HepG2 (cell line): Measurements from ENCODE around the gene RNF8. TPM values are rescaled to one million over a fixed set of nuclear protein-coding genes. Genes with fewer than 3 reads are reported as not detected.

Source experiments
- ATAC-seq: fragments of 200-7000 bp; cut with Tn5 transposase; 3 replicates; pipeline ENCODE4 v1.9.1; 2020; ENCODE audit warnings: mild to moderate bottlenecking, moderate library complexity
- BruUV-seq: library from RNA; stranded (reverse); fragments of 400-500 nt; replicated peaks from 2 replicates; lab custom pipeline; 2021; lab: Mats Ljungman, UMichigan
- CTCF ChIA-PET: fragments of 300-600 bp; formaldehyde crosslinking; extraction: SDS; loops from one replicate; lab custom pipeline; 2021; ENCODE audit warnings: low total read pairs, inconsistent platforms, low intra/inter-chr PET ratio; lab: Yijun Ruan, JAX
- POLR2A ChIA-PET: fragments of 350-600 bp; sonication (Branson Sonifier 250); formaldehyde crosslinking; loops from one replicate; lab custom pipeline; 2020; ENCODE audit warnings: antibody characterized with exemption, inconsistent platforms; lab: Yijun Ruan, JAX
- DNase-seq: peaks from one replicate; pipeline ENCODE4 v3.0.0-alpha.2; 2015; ENCODE audit warnings: low spot score
- FAIRE-seq: peaks from 3 replicates; lab custom pipeline; 2011; peaks lifted over from hg19 to GRCh38; lab: Jason Lieb, UNC
- H2AFZ ChIP-seq: one replicate; pipeline ENCODE4 v1.6.1; 2011; ENCODE audit warnings: low read length, inconsistent platforms
- H3K27ac ChIP-seq: fragments of 300-600 bp; 3 replicates; pipeline ENCODE4 v1.8.0; 2011; ENCODE audit warnings: mixed run types, mild to moderate bottlenecking, mixed read lengths, low read length, inconsistent platforms; ENCODE audit not compliant: insufficient read depth; ENCODE audit errors: extremely low read length
- H3K27me3 ChIP-seq, 2 experiments: fragments of 200-600 bp in 1 of 2; 2 replicates in 1 of 2; 3 replicates in 1 of 2; pipeline versions ENCODE4 v1.6.0 to v1.8.0; 2011; ENCODE audit warnings: low read length in 2 of 2, mild to moderate bottlenecking in 2 of 2, moderate library complexity in 2 of 2, inconsistent platforms in 1 of 2; ENCODE audit not compliant: insufficient read depth in 2 of 2, control insufficient read depth in 1 of 2
- H3K36me3 ChIP-seq, 2 experiments: fragments of 200-600 bp in 1 of 2; replicated peaks in 1 of 2; 2 replicates in 1 of 2; 3 replicates in 1 of 2; pipeline versions ENCODE4 v1.5.1 to v1.8.0; 2011; ENCODE audit warnings: low read length in 2 of 2, inconsistent platforms in 1 of 2; ENCODE audit not compliant: insufficient read depth in 2 of 2, control insufficient read depth in 1 of 2
- H3K4me1 ChIP-seq: 2 replicates; pipeline ENCODE4 v1.5.1; 2012; ENCODE audit warnings: low read length, inconsistent platforms; ENCODE audit not compliant: insufficient read depth
- H3K4me2 ChIP-seq: 2 replicates; pipeline ENCODE4 v1.6.0; 2011; ENCODE audit warnings: low read depth, low read length, inconsistent platforms
- H3K4me3 ChIP-seq, 3 experiments: fragments of 200-600 bp in 1 of 3; sonication (generic), shearing (Covaris generic) in 1 of 3; replicated peaks in 1 of 3; 2 replicates each; pipeline ENCODE4 v1.5.1; 2011 to 2016; ENCODE audit warnings: low read length in 3 of 3, inconsistent platforms in 2 of 3, low read depth in 2 of 3, mild to moderate bottlenecking in 2 of 3, control low read depth in 1 of 3, mixed read lengths in 1 of 3; ENCODE audit not compliant: insufficient read depth in 1 of 3
- H3K79me2 ChIP-seq: one replicate; pipeline ENCODE4 v1.6.1; 2011; ENCODE audit warnings: low read length, inconsistent platforms; ENCODE audit not compliant: insufficient read depth
- H3K9ac ChIP-seq: 2 replicates; pipeline ENCODE4 v1.6.0; 2011; ENCODE audit warnings: mild to moderate bottlenecking, low read depth, low read length, inconsistent platforms; ENCODE audit not compliant: insufficient read depth
- H3K9me3 ChIP-seq: 2 replicates; pipeline ENCODE4 v1.5.1; 2012; ENCODE audit warnings: mild to moderate bottlenecking, low read length
- H4K20me1 ChIP-seq: 2 replicates; pipeline ENCODE4 v1.6.0; 2011; ENCODE audit warnings: inconsistent platforms, mild to moderate bottlenecking, low read length, moderate library complexity; ENCODE audit not compliant: insufficient read depth
- CC2D1A ChIP-seq: sonication (generic); formaldehyde crosslinking; IDR thresholded peaks from 2 replicates; pipeline ENCODE4 v1.8.1; 2023; ENCODE audit warnings: mild to moderate bottlenecking, missing genetic modification reagents
- ETV5 ChIP-seq: IDR thresholded peaks from 2 replicates; pipeline ENCODE4 v1.6.1; 2018; ENCODE audit warnings: missing biosample characterization, missing genetic modification reagents, inconsistent platforms, borderline replicate concordance
- EZH2 ChIP-seq: conservative IDR thresholded peaks from 2 replicates; pipeline ENCODE4 v1.6.1; 2012; ENCODE audit warnings: mild to moderate bottlenecking, low read depth, low read length, moderate library complexity
- GLI4 ChIP-seq: sonication (generic); formaldehyde crosslinking; IDR thresholded peaks from 2 replicates; pipeline ENCODE4 v1.5.1; 2020; ENCODE audit warnings: missing genetic modification reagents, mild to moderate bottlenecking, moderate library complexity, borderline replicate concordance
- IKZF1 ChIP-seq: fragments of 450-650 bp; IDR thresholded peaks from 2 replicates; pipeline ENCODE4 v1.7.1; 2016
- KAT8 ChIP-seq: IDR thresholded peaks from 2 replicates; pipeline ENCODE4 v1.6.1; 2016; ENCODE audit warnings: missing genetic modification reagents, missing compliant biosample characterization
- RELA ChIP-seq: sonication (generic); formaldehyde crosslinking; IDR thresholded peaks from 2 replicates; pipeline ENCODE4 v1.4.0; 2020; ENCODE audit warnings: missing genetic modification reagents
- ZEB1 ChIP-seq: IDR thresholded peaks from 2 replicates; pipeline ENCODE4 v1.6.1; 2012; ENCODE audit warnings: mild to moderate bottlenecking, low read depth, inconsistent platforms; ENCODE audit not compliant: insufficient replicate concordance
- ZNF160 ChIP-seq: sonication (generic); formaldehyde crosslinking; IDR thresholded peaks from 2 replicates; pipeline ENCODE4 v1.8.0; 2022; ENCODE audit warnings: mild to moderate bottlenecking, inconsistent platforms, missing genetic modification reagents
- ZNF441 ChIP-seq: sonication (generic); formaldehyde crosslinking; IDR thresholded peaks from 2 replicates; pipeline ENCODE4 v1.7.0; 2021; ENCODE audit warnings: missing genetic modification reagents, borderline replicate concordance
- ZNF749 ChIP-seq: sonication (generic); formaldehyde crosslinking; IDR thresholded peaks from 2 replicates; pipeline ENCODE4 v1.8.0; 2022; ENCODE audit warnings: mild to moderate bottlenecking, missing genetic modification reagents, moderate library complexity, borderline replicate concordance
- WGBS: methylation state at CpG from one replicate; pipeline ENCODE4 v1.1.6; 2017; ENCODE audit warnings: low lambda C conversion rate; 5-methylcytosine and 5-hydroxymethylcytosine counted together
- in situ Hi-C: cut with HindIII; loops from 2 replicates; pipeline ENCODE4 v1.10.0; 2017; ENCODE audit warnings: low pct_unique_long_range_greater_than_20kb; ENCODE audit not compliant: extremely low pct_ligation_motif_present
- intact Hi-C: fragments of 100-400 bp; cut with micrococcal nuclease; formaldehyde crosslinking; loops from one replicate; pipeline ENCODE4 v1.10.0; 2022; ENCODE audit not compliant: unreplicated experiment
- polyA plus RNA-seq, 8 experiments: library from polyadenylated mRNA; depleted of rRNA in 3 of 8; stranded (reverse) in 7 of 8; unstranded in 1 of 8; fragments of >200 nt; fragmentation: Illumina TruSeq in 4 of 8; extraction: Trizol in 4 of 8; gene quantifications; 2 replicates each; pipeline versions ENCODE4 v1.2.1 to v1.2.3, GENCODE V29; 2011 to 2016; ENCODE audit warnings: low read depth in 4 of 8, missing spikeins in 1 of 8, mixed read lengths in 1 of 8; ENCODE audit not compliant: insufficient read depth in 1 of 8
- total RNA-seq, 5 experiments: library from RNA; depleted of rRNA; stranded (reverse); fragments of >200 nt; fragmentation: Illumina TruSeq; extraction: Trizol; gene quantifications; 2 replicates each; pipeline ENCODE4 v1.2.3, GENCODE V29; 2016; ENCODE audit warnings: low read depth in 1 of 5
- TF ChIP-seq, protein P1 (sequence below): sonication (generic); formaldehyde crosslinking; IDR thresholded peaks from 2 replicates; pipeline ENCODE4 v1.5.0; 2020; ENCODE audit warnings: mild to moderate bottlenecking, missing genetic modification reagents
- TF ChIP-seq, protein P2 (sequence below): sonication (generic); formaldehyde crosslinking; IDR thresholded peaks from 2 replicates; pipeline ENCODE4 v1.4.0; 2020; ENCODE audit warnings: mild to moderate bottlenecking, missing genetic modification reagents
- TF ChIP-seq, protein P3 (sequence below): sonication (generic); formaldehyde crosslinking; IDR thresholded peaks from 2 replicates; pipeline ENCODE4 v1.4.0; 2020; ENCODE audit warnings: missing genetic modification reagents, borderline replicate concordance
- TF ChIP-seq, protein P4 (sequence below): sonication (generic); formaldehyde crosslinking; IDR thresholded peaks from 2 replicates; pipeline ENCODE4 v1.5.0; 2020; ENCODE audit warnings: mild to moderate bottlenecking, missing genetic modification reagents, moderate library complexity
- TF ChIP-seq, protein P5 (sequence below): sonication (generic); formaldehyde crosslinking; IDR thresholded peaks from 2 replicates; pipeline ENCODE4 v1.5.0; 2020; ENCODE audit warnings: missing genetic modification reagents

Gene RNF8
- total and polyA plus RNA-seq, 2 of the 13 experiments (the other 11 are each of a cell fraction or from before 2014, with no cell fraction given), result 21.8 to 47.6 TPM

DNA sequence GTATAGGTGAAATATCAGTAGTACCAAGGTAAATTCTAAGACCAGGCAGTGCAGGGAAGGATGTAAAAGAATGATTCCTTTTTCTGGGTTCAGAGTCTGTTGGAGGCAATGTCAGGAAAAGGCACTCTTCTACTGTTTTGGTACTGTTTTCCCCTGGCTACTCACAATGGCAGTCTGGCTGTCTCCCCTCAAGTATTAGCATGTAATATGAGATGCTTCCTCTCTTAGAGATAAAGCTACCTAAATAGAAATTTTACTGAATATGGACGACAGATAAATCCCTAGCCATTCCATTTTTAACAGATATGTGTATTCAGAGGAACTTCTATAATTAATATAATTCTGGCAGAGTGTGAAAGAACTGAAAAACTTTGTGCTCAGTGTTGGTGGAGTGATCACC is 3.5 kb downstream of the RNF8 start:
- Histone ChIP-seq H3K27ac (no peak overlapping the region), H3K9ac (no peak overlapping the region), H3K4me1 (peaks cover 48% of the 10 kb centered on the region), H3K9me3 (no peaks in the 10 kb centered on the region), H4K20me1 (peaks cover 4% of the 10 kb centered on the region; the same call in 1 of the 2 replicates), H3K27me3 (no peaks in the 10 kb centered on the region), H3K4me2 (no peak overlapping the region), H3K79me2 (peaks cover 38% of the 10 kb centered on the region), H2AFZ (no peak overlapping the region), H3K4me3 (no peak overlapping the region), H3K36me3 (peaks cover 9 to 24% of the 10 kb centered on the region in 2 experiments)
- FAIRE-seq (no peak), DNase-seq (no peak), ATAC-seq (no peak)
- POLR2A ChIA-PET, result interaction anchor here (1.4 kb wide), 1 partner anchor 12 kb away, joined by 5 read pairs; no protein-coding TSS in a partner anchor
- in situ Hi-C loops (no loop called here), intact Hi-C loops (no loop called here)
- BruUV-seq, result no TSS peak
- 89% methylated on average over 1 of the region's 1 CpG for WGBS
- CTCF ChIA-PET, result no interaction called here
- TF ChIP-seq ZNF160 (CRISPR knock-in tag) (no peak), ETV5 (CRISPR knock-in tag) (no peak), ZNF441 (CRISPR knock-in tag) (no peak), EZH2 (no peak), RELA (CRISPR knock-in tag) (no peak), IKZF1 (no peak), CC2D1A (CRISPR knock-in tag) (no peak), GLI4 (CRISPR knock-in tag) (no peak), ZNF749 (CRISPR knock-in tag) (no peak), ZEB1 (no peak), KAT8 (no peak)
- TF ChIP-seq, protein P1, sequence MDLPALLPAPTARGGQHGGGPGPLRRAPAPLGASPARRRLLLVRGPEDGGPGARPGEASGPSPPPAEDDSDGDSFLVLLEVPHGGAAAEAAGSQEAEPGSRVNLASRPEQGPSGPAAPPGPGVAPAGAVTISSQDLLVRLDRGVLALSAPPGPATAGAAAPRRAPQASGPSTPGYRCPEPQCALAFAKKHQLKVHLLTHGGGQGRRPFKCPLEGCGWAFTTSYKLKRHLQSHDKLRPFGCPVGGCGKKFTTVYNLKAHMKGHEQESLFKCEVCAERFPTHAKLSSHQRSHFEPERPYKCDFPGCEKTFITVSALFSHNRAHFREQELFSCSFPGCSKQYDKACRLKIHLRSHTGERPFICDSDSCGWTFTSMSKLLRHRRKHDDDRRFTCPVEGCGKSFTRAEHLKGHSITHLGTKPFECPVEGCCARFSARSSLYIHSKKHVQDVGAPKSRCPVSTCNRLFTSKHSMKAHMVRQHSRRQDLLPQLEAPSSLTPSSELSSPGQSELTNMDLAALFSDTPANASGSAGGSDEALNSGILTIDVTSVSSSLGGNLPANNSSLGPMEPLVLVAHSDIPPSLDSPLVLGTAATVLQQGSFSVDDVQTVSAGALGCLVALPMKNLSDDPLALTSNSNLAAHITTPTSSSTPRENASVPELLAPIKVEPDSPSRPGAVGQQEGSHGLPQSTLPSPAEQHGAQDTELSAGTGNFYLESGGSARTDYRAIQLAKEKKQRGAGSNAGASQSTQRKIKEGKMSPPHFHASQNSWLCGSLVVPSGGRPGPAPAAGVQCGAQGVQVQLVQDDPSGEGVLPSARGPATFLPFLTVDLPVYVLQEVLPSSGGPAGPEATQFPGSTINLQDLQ (CRISPR knock-in tag), result no peak
- TF ChIP-seq, protein P2, sequence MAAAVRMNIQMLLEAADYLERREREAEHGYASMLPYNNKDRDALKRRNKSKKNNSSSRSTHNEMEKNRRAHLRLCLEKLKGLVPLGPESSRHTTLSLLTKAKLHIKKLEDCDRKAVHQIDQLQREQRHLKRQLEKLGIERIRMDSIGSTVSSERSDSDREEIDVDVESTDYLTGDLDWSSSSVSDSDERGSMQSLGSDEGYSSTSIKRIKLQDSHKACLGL, result no peak
- TF ChIP-seq, protein P3, sequence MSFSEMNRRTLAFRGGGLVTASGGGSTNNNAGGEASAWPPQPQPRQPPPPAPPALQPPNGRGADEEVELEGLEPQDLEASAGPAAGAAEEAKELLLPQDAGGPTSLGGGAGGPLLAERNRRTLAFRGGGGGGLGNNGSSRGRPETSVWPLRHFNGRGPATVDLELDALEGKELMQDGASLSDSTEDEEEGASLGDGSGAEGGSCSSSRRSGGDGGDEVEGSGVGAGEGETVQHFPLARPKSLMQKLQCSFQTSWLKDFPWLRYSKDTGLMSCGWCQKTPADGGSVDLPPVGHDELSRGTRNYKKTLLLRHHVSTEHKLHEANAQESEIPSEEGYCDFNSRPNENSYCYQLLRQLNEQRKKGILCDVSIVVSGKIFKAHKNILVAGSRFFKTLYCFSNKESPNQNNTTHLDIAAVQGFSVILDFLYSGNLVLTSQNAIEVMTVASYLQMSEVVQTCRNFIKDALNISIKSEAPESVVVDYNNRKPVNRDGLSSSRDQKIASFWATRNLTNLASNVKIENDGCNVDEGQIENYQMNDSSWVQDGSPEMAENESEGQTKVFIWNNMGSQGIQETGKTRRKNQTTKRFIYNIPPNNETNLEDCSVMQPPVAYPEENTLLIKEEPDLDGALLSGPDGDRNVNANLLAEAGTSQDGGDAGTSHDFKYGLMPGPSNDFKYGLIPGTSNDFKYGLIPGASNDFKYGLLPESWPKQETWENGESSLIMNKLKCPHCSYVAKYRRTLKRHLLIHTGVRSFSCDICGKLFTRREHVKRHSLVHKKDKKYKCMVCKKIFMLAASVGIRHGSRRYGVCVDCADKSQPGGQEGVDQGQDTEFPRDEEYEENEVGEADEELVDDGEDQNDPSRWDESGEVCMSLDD (CRISPR knock-in tag), result no peak
- TF ChIP-seq, protein P4, sequence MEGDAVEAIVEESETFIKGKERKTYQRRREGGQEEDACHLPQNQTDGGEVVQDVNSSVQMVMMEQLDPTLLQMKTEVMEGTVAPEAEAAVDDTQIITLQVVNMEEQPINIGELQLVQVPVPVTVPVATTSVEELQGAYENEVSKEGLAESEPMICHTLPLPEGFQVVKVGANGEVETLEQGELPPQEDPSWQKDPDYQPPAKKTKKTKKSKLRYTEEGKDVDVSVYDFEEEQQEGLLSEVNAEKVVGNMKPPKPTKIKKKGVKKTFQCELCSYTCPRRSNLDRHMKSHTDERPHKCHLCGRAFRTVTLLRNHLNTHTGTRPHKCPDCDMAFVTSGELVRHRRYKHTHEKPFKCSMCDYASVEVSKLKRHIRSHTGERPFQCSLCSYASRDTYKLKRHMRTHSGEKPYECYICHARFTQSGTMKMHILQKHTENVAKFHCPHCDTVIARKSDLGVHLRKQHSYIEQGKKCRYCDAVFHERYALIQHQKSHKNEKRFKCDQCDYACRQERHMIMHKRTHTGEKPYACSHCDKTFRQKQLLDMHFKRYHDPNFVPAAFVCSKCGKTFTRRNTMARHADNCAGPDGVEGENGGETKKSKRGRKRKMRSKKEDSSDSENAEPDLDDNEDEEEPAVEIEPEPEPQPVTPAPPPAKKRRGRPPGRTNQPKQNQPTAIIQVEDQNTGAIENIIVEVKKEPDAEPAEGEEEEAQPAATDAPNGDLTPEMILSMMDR (CRISPR knock-in tag), result no peak
- TF ChIP-seq, protein P5, sequence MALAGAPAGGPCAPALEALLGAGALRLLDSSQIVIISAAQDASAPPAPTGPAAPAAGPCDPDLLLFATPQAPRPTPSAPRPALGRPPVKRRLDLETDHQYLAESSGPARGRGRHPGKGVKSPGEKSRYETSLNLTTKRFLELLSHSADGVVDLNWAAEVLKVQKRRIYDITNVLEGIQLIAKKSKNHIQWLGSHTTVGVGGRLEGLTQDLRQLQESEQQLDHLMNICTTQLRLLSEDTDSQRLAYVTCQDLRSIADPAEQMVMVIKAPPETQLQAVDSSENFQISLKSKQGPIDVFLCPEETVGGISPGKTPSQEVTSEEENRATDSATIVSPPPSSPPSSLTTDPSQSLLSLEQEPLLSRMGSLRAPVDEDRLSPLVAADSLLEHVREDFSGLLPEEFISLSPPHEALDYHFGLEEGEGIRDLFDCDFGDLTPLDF (CRISPR knock-in tag), result no peak
